GM12878 (cell line): ENCODE results near the gene PPP1R18. TPM values are rescaled to one million over a fixed set of nuclear protein-coding genes. Genes with fewer than 3 reads are reported as not detected.
A peak's percentile ranks its signal among the peaks of the same experiment; 100 is the strongest.

Experiments used
- ATF7 ChIP-seq: fragments of 450-650 bp; IDR thresholded peaks from 2 replicates; pipeline ENCODE4 v1.6.1; 2016; ENCODE audit warnings: low read depth, mild to moderate bottlenecking
- BACH1 ChIP-seq: fragments of 450-650 bp; IDR thresholded peaks from 2 replicates; pipeline ENCODE4 v1.6.1; 2017; ENCODE audit warnings: mild to moderate bottlenecking, borderline replicate concordance
- NFYB ChIP-seq: IDR thresholded peaks from 2 replicates; pipeline ENCODE4 v1.6.1; 2011; ENCODE audit warnings: low read depth, mild to moderate bottlenecking, low read length, improper control_type of control experiment, moderate library complexity; ENCODE audit not compliant: insufficient read depth
- PML ChIP-seq: IDR thresholded peaks from 2 replicates; pipeline ENCODE4 v1.6.1; 2012; ENCODE audit warnings: low read length, inconsistent platforms
- POLR2AphosphoS2 ChIP-seq: IDR thresholded peaks from 2 replicates; pipeline ENCODE4 v1.6.1; 2011; ENCODE audit warnings: low read depth, mild to moderate bottlenecking, low read length, improper control_type of control experiment, moderate library complexity
- POLR2AphosphoS5 ChIP-seq: IDR thresholded peaks from 2 replicates; pipeline ENCODE4 v1.6.1; 2011; ENCODE audit warnings: mild to moderate bottlenecking, low read length, inconsistent platforms
- RAD21 ChIP-seq: IDR thresholded peaks from 2 replicates; pipeline ENCODE4 v1.6.1; 2011; ENCODE audit warnings: mild to moderate bottlenecking, low read depth, low read length, moderate library complexity; ENCODE audit not compliant: insufficient read depth
- RB1 ChIP-seq: fragments of 450-650 bp; formaldehyde crosslinking; IDR thresholded peaks from 2 replicates; pipeline ENCODE4 v1.6.1; 2017; ENCODE audit warnings: mild to moderate bottlenecking, borderline replicate concordance
- SIN3A ChIP-seq: IDR thresholded peaks from 2 replicates; pipeline ENCODE4 v1.6.1; 2012; ENCODE audit warnings: low read depth, low read length, improper control_type of control experiment
- STAT3 ChIP-seq: IDR thresholded peaks from 2 replicates; pipeline ENCODE4 v1.6.1; 2011; ENCODE audit warnings: low read depth, low read length, improper control_type of control experiment
- SUPT20H ChIP-seq: IDR thresholded peaks from 2 replicates; pipeline ENCODE4 v1.6.1; 2011; ENCODE audit warnings: low read depth, mild to moderate bottlenecking, low read length, moderate library complexity, borderline replicate concordance; ENCODE audit not compliant: control insufficient read depth
- SUZ12 ChIP-seq: fragments of 200-600 bp; sonication (generic); IDR thresholded peaks from one replicate; pipeline ENCODE4 v1.6.1; 2018; ENCODE audit warnings: antibody characterized with exemption, mild to moderate bottlenecking; ENCODE audit not compliant: unreplicated experiment
- ZBED1 ChIP-seq: IDR thresholded peaks from 2 replicates; pipeline ENCODE4 v1.6.1; 2016; ENCODE audit warnings: borderline replicate concordance
- ZNF274 ChIP-seq: IDR thresholded peaks from one replicate; pipeline ENCODE4 v1.8.0; 2011; ENCODE audit not compliant: insufficient read length, insufficient read depth
- ZNF622 ChIP-seq: fragments of 450-650 bp; IDR thresholded peaks from 2 replicates; pipeline ENCODE4 v1.6.1; 2017; ENCODE audit warnings: mild to moderate bottlenecking, inconsistent platforms
- ZZZ3 ChIP-seq: IDR thresholded peaks from 2 replicates; pipeline ENCODE4 v1.6.1; 2011; ENCODE audit warnings: low read depth; ENCODE audit not compliant: control insufficient read depth, insufficient read length
- polyA plus RNA-seq, 11 experiments: library from polyadenylated mRNA; depleted of rRNA in 4 of 11; unstranded in 6 of 11; stranded (reverse) in 5 of 11; fragments of >200 nt; fragmentation: Nextera tagmentation in 4 of 11; fragmentation: Illumina TruSeq in 1 of 11; extraction: Ambion mirVana in 4 of 11; extraction: Trizol in 1 of 11; gene quantifications; 1 replicate in 1 of 11; 2 replicates in 10 of 11; pipeline versions ENCODE4 v1.2.1 to v1.2.3, GENCODE V29; 2011 to 2016; ENCODE audit warnings: inconsistent platforms in 2 of 11, missing spikeins in 2 of 11, low read depth in 1 of 11
- total RNA-seq, 4 experiments: library from RNA; depleted of rRNA in 3 of 4; stranded (reverse); fragments of >200 nt in 3 of 4; fragmentation: Illumina TruSeq in 1 of 4; extraction: Trizol in 1 of 4; gene quantifications; 2 replicates each; pipeline versions ENCODE4 v1.2.1 to v1.2.3, GENCODE V29; 2013 to 2021
- TF ChIP-seq, protein P1 (sequence below): fragments of 450-650 bp; formaldehyde crosslinking; IDR thresholded peaks from 2 replicates; pipeline ENCODE4 v1.4.0; 2020; ENCODE audit warnings: mild to moderate bottlenecking, moderate library complexity
- TF ChIP-seq, protein P2 (sequence below): IDR thresholded peaks from 2 replicates; pipeline ENCODE4 v1.6.1; 2011; ENCODE audit warnings: low read depth, low read length, improper control_type of control experiment, borderline replicate concordance
- TF ChIP-seq, protein P3 (sequence below): IDR thresholded peaks from 2 replicates; pipeline ENCODE4 v1.6.1; 2011; ENCODE audit warnings: borderline replicate concordance, low read depth, mild to moderate bottlenecking, moderate library complexity, low read length; ENCODE audit not compliant: insufficient read depth, poor library complexity, severe bottlenecking
- TF ChIP-seq, protein P4 (sequence below): fragments of 150-350 bp; IDR thresholded peaks from 2 replicates; pipeline ENCODE4 v1.6.1; 2016; ENCODE audit warnings: low read depth, low read length

The PPP1R18 gene
- total and polyA plus RNA-seq, 10 of the 15 experiments (the other 5 are each of a cell fraction or from before 2014, with no cell fraction given), result 21.0 to 119 (median 52.6) TPM

DNA sequence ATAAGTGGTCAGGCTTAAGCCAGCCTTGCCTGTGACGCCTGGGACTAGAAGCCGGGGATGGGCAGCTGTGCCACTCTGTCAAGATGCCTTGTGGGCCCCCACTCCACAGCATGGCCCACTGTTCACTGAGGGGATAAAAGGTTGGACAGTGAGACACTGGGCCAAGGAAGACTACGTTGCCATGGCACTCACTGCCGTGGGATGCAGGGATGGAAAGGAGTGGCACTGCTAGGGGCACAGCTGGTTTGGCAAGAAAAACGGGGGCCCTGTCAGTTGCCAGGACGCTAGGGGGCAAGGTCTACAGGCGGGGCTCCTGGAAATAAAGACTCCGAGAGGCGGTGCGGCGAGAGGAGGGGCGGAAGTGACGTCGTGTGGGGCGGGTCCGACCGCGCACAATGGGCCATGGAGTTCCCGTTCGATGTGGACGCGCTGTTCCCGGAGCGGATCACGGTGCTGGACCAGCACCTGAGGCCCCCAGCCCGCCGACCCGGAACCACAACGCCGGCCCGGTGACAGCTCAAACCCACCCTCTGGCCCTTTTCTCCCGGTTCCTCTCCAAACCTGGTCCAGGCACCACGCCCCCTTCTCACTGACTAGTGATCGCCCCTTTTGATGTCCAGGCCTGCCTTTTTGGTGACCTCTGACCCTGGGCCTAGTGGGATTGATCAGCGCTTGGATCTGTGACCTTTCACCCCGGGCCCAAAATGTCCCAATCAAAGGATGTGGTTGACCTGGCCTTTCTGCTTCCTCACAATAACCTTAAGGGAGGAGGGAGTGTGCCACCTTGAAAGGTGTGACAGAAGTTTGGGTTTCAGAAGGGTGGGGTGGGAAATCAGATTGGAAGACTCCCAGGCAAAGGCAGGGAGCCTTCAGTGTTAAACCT is 59.7 kb downstream of the PPP1R18 start, which contains the start of gene ATAT1 (continued):
- no peak for TF ChIP-seq ZNF622
- TF ChIP-seq SUPT20H, result no peak
- TF ChIP-seq ATF7, result peak; percentile 43; the same call in 1 of the 2 replicates
- no peak for TF ChIP-seq NFYB
- no peak for TF ChIP-seq STAT3
- no peak for TF ChIP-seq SUZ12
- TF ChIP-seq, protein P1, sequence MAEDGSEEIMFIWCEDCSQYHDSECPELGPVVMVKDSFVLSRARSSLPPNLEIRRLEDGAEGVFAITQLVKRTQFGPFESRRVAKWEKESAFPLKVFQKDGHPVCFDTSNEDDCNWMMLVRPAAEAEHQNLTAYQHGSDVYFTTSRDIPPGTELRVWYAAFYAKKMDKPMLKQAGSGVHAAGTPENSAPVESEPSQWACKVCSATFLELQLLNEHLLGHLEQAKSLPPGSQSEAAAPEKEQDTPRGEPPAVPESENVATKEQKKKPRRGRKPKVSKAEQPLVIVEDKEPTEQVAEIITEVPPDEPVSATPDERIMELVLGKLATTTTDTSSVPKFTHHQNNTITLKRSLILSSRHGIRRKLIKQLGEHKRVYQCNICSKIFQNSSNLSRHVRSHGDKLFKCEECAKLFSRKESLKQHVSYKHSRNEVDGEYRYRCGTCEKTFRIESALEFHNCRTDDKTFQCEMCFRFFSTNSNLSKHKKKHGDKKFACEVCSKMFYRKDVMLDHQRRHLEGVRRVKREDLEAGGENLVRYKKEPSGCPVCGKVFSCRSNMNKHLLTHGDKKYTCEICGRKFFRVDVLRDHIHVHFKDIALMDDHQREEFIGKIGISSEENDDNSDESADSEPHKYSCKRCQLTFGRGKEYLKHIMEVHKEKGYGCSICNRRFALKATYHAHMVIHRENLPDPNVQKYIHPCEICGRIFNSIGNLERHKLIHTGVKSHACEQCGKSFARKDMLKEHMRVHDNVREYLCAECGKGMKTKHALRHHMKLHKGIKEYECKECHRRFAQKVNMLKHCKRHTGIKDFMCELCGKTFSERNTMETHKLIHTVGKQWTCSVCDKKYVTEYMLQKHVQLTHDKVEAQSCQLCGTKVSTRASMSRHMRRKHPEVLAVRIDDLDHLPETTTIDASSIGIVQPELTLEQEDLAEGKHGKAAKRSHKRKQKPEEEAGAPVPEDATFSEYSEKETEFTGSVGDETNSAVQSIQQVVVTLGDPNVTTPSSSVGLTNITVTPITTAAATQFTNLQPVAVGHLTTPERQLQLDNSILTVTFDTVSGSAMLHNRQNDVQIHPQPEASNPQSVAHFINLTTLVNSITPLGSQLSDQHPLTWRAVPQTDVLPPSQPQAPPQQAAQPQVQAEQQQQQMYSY (CRISPR knock-in tag), result no peak
- TF ChIP-seq, protein P2, sequence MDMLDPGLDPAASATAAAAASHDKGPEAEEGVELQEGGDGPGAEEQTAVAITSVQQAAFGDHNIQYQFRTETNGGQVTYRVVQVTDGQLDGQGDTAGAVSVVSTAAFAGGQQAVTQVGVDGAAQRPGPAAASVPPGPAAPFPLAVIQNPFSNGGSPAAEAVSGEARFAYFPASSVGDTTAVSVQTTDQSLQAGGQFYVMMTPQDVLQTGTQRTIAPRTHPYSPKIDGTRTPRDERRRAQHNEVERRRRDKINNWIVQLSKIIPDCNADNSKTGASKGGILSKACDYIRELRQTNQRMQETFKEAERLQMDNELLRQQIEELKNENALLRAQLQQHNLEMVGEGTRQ, result no peak
- no peak for TF ChIP-seq SIN3A
- no peak for TF ChIP-seq RAD21
- TF ChIP-seq RB1, result no peak
- peak; percentile 86; the same call in 1 of the 2 replicates for TF ChIP-seq ZBED1
- TF ChIP-seq POLR2AphosphoS2, result peak; percentile 98
- peak; percentile 63 for TF ChIP-seq BACH1
- no peak for TF ChIP-seq ZNF274
- TF ChIP-seq, protein P3, sequence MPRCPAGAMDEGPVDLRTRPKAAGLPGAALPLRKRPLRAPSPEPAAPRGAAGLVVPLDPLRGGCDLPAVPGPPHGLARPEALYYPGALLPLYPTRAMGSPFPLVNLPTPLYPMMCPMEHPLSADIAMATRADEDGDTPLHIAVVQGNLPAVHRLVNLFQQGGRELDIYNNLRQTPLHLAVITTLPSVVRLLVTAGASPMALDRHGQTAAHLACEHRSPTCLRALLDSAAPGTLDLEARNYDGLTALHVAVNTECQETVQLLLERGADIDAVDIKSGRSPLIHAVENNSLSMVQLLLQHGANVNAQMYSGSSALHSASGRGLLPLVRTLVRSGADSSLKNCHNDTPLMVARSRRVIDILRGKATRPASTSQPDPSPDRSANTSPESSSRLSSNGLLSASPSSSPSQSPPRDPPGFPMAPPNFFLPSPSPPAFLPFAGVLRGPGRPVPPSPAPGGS, result peak; percentile 94
- no peak for TF ChIP-seq ZZZ3
- TF ChIP-seq, protein P4, sequence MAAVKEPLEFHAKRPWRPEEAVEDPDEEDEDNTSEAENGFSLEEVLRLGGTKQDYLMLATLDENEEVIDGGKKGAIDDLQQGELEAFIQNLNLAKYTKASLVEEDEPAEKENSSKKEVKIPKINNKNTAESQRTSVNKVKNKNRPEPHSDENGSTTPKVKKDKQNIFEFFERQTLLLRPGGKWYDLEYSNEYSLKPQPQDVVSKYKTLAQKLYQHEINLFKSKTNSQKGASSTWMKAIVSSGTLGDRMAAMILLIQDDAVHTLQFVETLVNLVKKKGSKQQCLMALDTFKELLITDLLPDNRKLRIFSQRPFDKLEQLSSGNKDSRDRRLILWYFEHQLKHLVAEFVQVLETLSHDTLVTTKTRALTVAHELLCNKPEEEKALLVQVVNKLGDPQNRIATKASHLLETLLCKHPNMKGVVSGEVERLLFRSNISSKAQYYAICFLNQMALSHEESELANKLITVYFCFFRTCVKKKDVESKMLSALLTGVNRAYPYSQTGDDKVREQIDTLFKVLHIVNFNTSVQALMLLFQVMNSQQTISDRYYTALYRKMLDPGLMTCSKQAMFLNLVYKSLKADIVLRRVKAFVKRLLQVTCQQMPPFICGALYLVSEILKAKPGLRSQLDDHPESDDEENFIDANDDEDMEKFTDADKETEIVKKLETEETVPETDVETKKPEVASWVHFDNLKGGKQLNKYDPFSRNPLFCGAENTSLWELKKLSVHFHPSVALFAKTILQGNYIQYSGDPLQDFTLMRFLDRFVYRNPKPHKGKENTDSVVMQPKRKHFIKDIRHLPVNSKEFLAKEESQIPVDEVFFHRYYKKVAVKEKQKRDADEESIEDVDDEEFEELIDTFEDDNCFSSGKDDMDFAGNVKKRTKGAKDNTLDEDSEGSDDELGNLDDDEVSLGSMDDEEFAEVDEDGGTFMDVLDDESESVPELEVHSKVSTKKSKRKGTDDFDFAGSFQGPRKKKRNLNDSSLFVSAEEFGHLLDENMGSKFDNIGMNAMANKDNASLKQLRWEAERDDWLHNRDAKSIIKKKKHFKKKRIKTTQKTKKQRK, result no peak
- TF ChIP-seq PML, result peak; percentile 72; the same call in 1 of the 2 replicates
- peak; percentile 82; the same call in 1 of the 2 replicates for TF ChIP-seq POLR2AphosphoS5
